ES-I3 (cell line): ENCODE results near the gene DYNLT4.
"Not testable (repeated sequence)": the region's sequence is repeated elsewhere in the genome, so short reads cannot be mapped to it uniquely, and the experiment has no call there.

Experiments used
- H3K36me3 ChIP-seq: 2 replicates; pipeline ENCODE4 v1.6.1; 2013; ENCODE audit warnings: mild to moderate bottlenecking, low read length, control low read depth, moderate library complexity; ENCODE audit not compliant: insufficient read depth
- H3K4me1 ChIP-seq: 2 replicates; pipeline ENCODE4 v1.6.1; 2013; ENCODE audit warnings: mild to moderate bottlenecking, control low read depth, low read length; ENCODE audit not compliant: insufficient read depth
- H3K9ac ChIP-seq: 2 replicates; pipeline ENCODE4 v1.6.1; 2013; ENCODE audit warnings: low read depth, mild to moderate bottlenecking, low read length, moderate library complexity
- H3K9me3 ChIP-seq: 2 replicates; pipeline ENCODE4 v1.6.1; 2013; ENCODE audit warnings: mild to moderate bottlenecking, low read length, moderate library complexity; ENCODE audit not compliant: control insufficient read depth, insufficient read depth

The DYNLT4 gene

GRCh38 chr1:44806704-44807363, at the start of gene DYNLT4:
TSS of gene DYNLT4 (minus strand) at chr1:44807351. CDS start at chr1:44806668, 683 bp downstream.
- peak within 1 kb of the TSS; percentile 39 for H3K9ac ChIP-seq
- H3K4me1 ChIP-seq: peaks cover 47% of the 10 kb centered on the region
- H3K9me3 ChIP-seq: no peaks in the 10 kb centered on the region
- H3K36me3 ChIP-seq: peaks cover 19% of the 10 kb centered on the region

GRCh38 chr1:44855742-44856141, 48.6 kb upstream of the DYNLT4 start:
- Histone ChIP-seq H3K9me3 (no peaks in the 10 kb centered on the region), H3K9ac (no peak overlapping the region), H3K36me3 (no peaks in the 10 kb centered on the region), H3K4me1 (peaks cover 4% of the 10 kb centered on the region; the same call in 1 of the 2 replicates)

- no peaks in the 10 kb centered on the region for H3K4me1 ChIP-seq
- no peaks in the 10 kb centered on the region for H3K36me3 ChIP-seq
- H3K9me3 ChIP-seq: no peaks in the 10 kb centered on the region
- H3K9ac ChIP-seq: no peak overlapping the region
These were observed 47.8 kb upstream of the DYNLT4 start for GRCh38 chr1:44854970-44855369.

- Histone ChIP-seq H3K36me3 (no peaks in the 10 kb centered on the region), H3K9me3 (no peaks in the 10 kb centered on the region), H3K9ac (no peak overlapping the region), H3K4me1 (no peaks in the 10 kb centered on the region)
These were observed 46.0 kb upstream of the DYNLT4 start for GRCh38 chr1:44853201-44853600.

GRCh38 chr1:44851308-44851707, 44.2 kb upstream of the DYNLT4 start:
- no peaks in the 10 kb centered on the region for H3K36me3 ChIP-seq
- H3K4me1 ChIP-seq: no peaks in the 10 kb centered on the region
- no peak overlapping the region for H3K9ac ChIP-seq
- H3K9me3 ChIP-seq: no peaks in the 10 kb centered on the region

GRCh38 chr1:44849575-44850132, 42.5 kb upstream of the DYNLT4 start:
- no peak overlapping the region for H3K9ac ChIP-seq
- no peaks in the 10 kb centered on the region for H3K4me1 ChIP-seq
- no peaks in the 10 kb centered on the region for H3K9me3 ChIP-seq
- H3K36me3 ChIP-seq: no peaks in the 10 kb centered on the region

- no peak overlapping the region for H3K9ac ChIP-seq
- no peaks in the 10 kb centered on the region for H3K36me3 ChIP-seq
- H3K9me3 ChIP-seq: no peaks in the 10 kb centered on the region
- no peaks in the 10 kb centered on the region for H3K4me1 ChIP-seq
These were observed 41.5 kb upstream of the DYNLT4 start for GRCh38 chr1:44848456-44849181.

GRCh38 chr1:44847845-44848244, 40.7 kb upstream of the DYNLT4 start:
- H3K36me3 ChIP-seq: no peaks in the 10 kb centered on the region
- no peaks in the 10 kb centered on the region for H3K9me3 ChIP-seq
- no peak overlapping the region for H3K9ac ChIP-seq
- no peaks in the 10 kb centered on the region for H3K4me1 ChIP-seq

- no peak overlapping the region for H3K9ac ChIP-seq
These were observed 39.8 kb upstream of the DYNLT4 start for GRCh38 chr1:44846985-44847384.

GRCh38 chr1:44842862-44843655, 35.9 kb upstream of the DYNLT4 start, which contains the start of gene PTCH2:
TSS of gene PTCH2 (minus strand) at chr1:44843253. CDS start at chr1:44842932, 321 bp downstream.
- H3K9ac ChIP-seq: peak within 1 kb of the TSS; percentile 73
- no peaks in the 10 kb centered on the region for H3K36me3 ChIP-seq
- no peaks in the 10 kb centered on the region for H3K9me3 ChIP-seq
- peaks cover 6% of the 10 kb centered on the region; the same call in 1 of the 2 replicates for H3K4me1 ChIP-seq

More at GRCh38 chr1:44846985-44847384, 39.8 kb upstream of the DYNLT4 start:
- H3K36me3 ChIP-seq: no peaks in the 10 kb centered on the region
- no peaks in the 10 kb centered on the region for H3K4me1 ChIP-seq
- no peaks in the 10 kb centered on the region for H3K9me3 ChIP-seq

GRCh38 chr1:44842486-44842861, 35.3 kb upstream of the DYNLT4 start:
- peak overlapping the region; percentile 73; the same call in 1 of the 2 replicates for H3K9ac ChIP-seq

GRCh38 chr1:44839576-44839975, 32.4 kb upstream of the DYNLT4 start:
- no peak overlapping the region for H3K9ac ChIP-seq
- H3K36me3 ChIP-seq: no peaks in the 10 kb centered on the region
- no peaks in the 10 kb centered on the region for H3K9me3 ChIP-seq
- H3K4me1 ChIP-seq: peaks cover 6% of the 10 kb centered on the region; the same call in 1 of the 2 replicates

More at GRCh38 chr1:44842486-44842861, 35.3 kb upstream of the DYNLT4 start:
- H3K36me3 ChIP-seq: no peaks in the 10 kb centered on the region
- H3K9me3 ChIP-seq: no peaks in the 10 kb centered on the region
- H3K4me1 ChIP-seq: peaks cover 6% of the 10 kb centered on the region; the same call in 1 of the 2 replicates

GRCh38 chr1:44838294-44838693, 31.1 kb upstream of the DYNLT4 start:
- not testable (repeated sequence) for H3K4me1 ChIP-seq, H3K36me3 ChIP-seq, H3K9ac ChIP-seq, H3K9me3 ChIP-seq
